AG09309 (cell line): ENCODE measurements around the gene LRRC4C.

Source experiments
- DNase-seq: peaks from one replicate; pipeline ENCODE4 v3.0.0-alpha.2; 2010; ENCODE audit warnings: low read depth
- H3K4me3 ChIP-seq: 2 replicates; pipeline ENCODE4 v1.5.1; 2011; ENCODE audit warnings: mild to moderate bottlenecking, low read depth, low read length, moderate library complexity; ENCODE audit not compliant: control insufficient read depth
- CTCF ChIP-seq: IDR thresholded peaks from 2 replicates; pipeline ENCODE4 v1.5.1; 2011; ENCODE audit warnings: mild to moderate bottlenecking, low read depth, low read length, inconsistent platforms; ENCODE audit not compliant: insufficient read depth, control insufficient read depth; ENCODE audit errors: missing control alignments

The LRRC4C gene

GRCh38 chr11:41065432-41065831, 394.0 kb downstream of the LRRC4C start:
- no peak for TF ChIP-seq CTCF
- DNase-seq = no peak
- H3K4me3 ChIP-seq = no peak overlapping the region

GRCh38 chr11:41058138-41058537, 401.3 kb downstream of the LRRC4C start:
- no peak for DNase-seq
- no peak for TF ChIP-seq CTCF
- H3K4me3 ChIP-seq = no peak overlapping the region

GRCh38 chr11:41056892-41057569, 402.4 kb downstream of the LRRC4C start:
- TF ChIP-seq CTCF = no peak
- no peak overlapping the region for H3K4me3 ChIP-seq
- no peak for DNase-seq

GRCh38 chr11:41053894-41054293, 405.6 kb downstream of the LRRC4C start:
- H3K4me3 ChIP-seq = no peak overlapping the region
- no peak for TF ChIP-seq CTCF
- no peak for DNase-seq

GRCh38 chr11:41051919-41052635, 407.4 kb downstream of the LRRC4C start:
- DNase-seq = no peak
- no peak for TF ChIP-seq CTCF

GRCh38 chr11:41050791-41051190, 408.7 kb downstream of the LRRC4C start:
- no peak overlapping the region for H3K4me3 ChIP-seq
- DNase-seq = no peak
- no peak for TF ChIP-seq CTCF

More at GRCh38 chr11:41051919-41052635, 407.4 kb downstream of the LRRC4C start:
- H3K4me3 ChIP-seq = no peak overlapping the region
